GM23248 (cell line): ENCODE measurements around the gene EHD4.

ENCODE experiments used
- EZH2 ChIP-seq: fragments of 200-600 bp; sonication (generic); IDR thresholded peaks from 2 replicates; pipeline ENCODE4 v1.6.1; 2018; ENCODE audit warnings: antibody characterized with exemption, mild to moderate bottlenecking; ENCODE audit not compliant: insufficient read depth, poor library complexity, severe bottlenecking
- EZH2phosphoT487 ChIP-seq: fragments of 200-600 bp; sonication (generic); IDR thresholded peaks from 2 replicates; pipeline ENCODE4 v1.6.1; 2018; ENCODE audit warnings: antibody characterized with exemption, moderate library complexity, mild to moderate bottlenecking, low read depth; ENCODE audit not compliant: insufficient read depth

GRCh38 chr15:41936155-41936554 lies 36.2 kb downstream of the EHD4 start:
- TF ChIP-seq EZH2phosphoT487 (no peak), EZH2 (no peak)
